ENCODE measurements around the gene DGKI.

- no peak for TF ChIP-seq CTCF (IDR thresholded peaks at IDR 0.05)
- no peak for TF ChIP-seq POLR2A (IDR thresholded peaks at IDR 0.05)
Observed at GRCh38 chr7:137652721-137653120, 194.1 kb downstream of the DGKI start.
